H1 (cell line): Measurements from ENCODE around the gene ENOPH1. TPM values are rescaled to one million over a fixed set of nuclear protein-coding genes. Genes with fewer than 3 reads are reported as not detected.

Experiments used
- CTCF ChIA-PET: fragments of 300-600 bp; sonication (Branson Sonifier 250); formaldehyde crosslinking; loops from one replicate; lab custom pipeline; 2021; ENCODE audit not compliant: partially characterized antibody; lab: Charles Lee
- POLR2A ChIA-PET: fragments of 300-600 bp; sonication (Branson Sonifier 250); formaldehyde crosslinking; loops from one replicate; lab custom pipeline; 2021; ENCODE audit warnings: inconsistent platforms; ENCODE audit not compliant: partially characterized antibody; lab: Charles Lee
- DNase-seq, 2 experiments: peaks; one replicate each; pipeline versions ENCODE4 v3.0.0 to v3.0.0-alpha.2; 2010 to 2022; ENCODE audit warnings: low spot score in 2 of 2, low read depth in 1 of 2, mixed read lengths in 1 of 2
- FAIRE-seq: peaks from 2 replicates; lab custom pipeline; 2011; peaks lifted over from hg19 to GRCh38; lab: Jason Lieb, UNC
- H2AFZ ChIP-seq: 2 replicates; pipeline ENCODE4 v1.8.1; 2012; ENCODE audit warnings: low read length, inconsistent platforms
- H2AK5ac ChIP-seq: 2 replicates; pipeline ENCODE4 v1.6.1; 2013; ENCODE audit warnings: low read depth, low read length
- H2BK120ac ChIP-seq: replicated peaks from 2 replicates; pipeline ENCODE3; 2013; ENCODE audit warnings: low read depth, low read length, inconsistent platforms
- H2BK12ac ChIP-seq: 2 replicates; pipeline ENCODE4 v1.6.1; 2013; ENCODE audit warnings: low read depth, low read length
- H2BK15ac ChIP-seq: 2 replicates; pipeline ENCODE4 v1.6.1; 2013; ENCODE audit warnings: low read length
- H2BK20ac ChIP-seq: 2 replicates; pipeline ENCODE4 v1.6.1; 2013; ENCODE audit warnings: low read length
- H2BK5ac ChIP-seq: 2 replicates; pipeline ENCODE4 v1.6.1; 2013; ENCODE audit warnings: low read depth, low read length
- H3K14ac ChIP-seq: 2 replicates; pipeline ENCODE4 v1.6.1; 2013; ENCODE audit warnings: inconsistent platforms; ENCODE audit not compliant: insufficient read length
- H3K18ac ChIP-seq: 2 replicates; pipeline ENCODE4 v1.6.1; 2013; ENCODE audit warnings: low read length; ENCODE audit errors: extremely low read depth
- H3K23ac ChIP-seq: 2 replicates; pipeline ENCODE4 v1.6.1; 2013; ENCODE audit warnings: inconsistent platforms; ENCODE audit not compliant: insufficient read length
- H3K23me2 ChIP-seq: 2 replicates; pipeline ENCODE4 v1.6.1; 2013; ENCODE audit warnings: low read depth, low read length
- H3K27ac ChIP-seq: 2 replicates; pipeline ENCODE4 v1.6.1; 2011; ENCODE audit warnings: low read depth, low read length, inconsistent platforms
- H3K27me3 ChIP-seq, 4 experiments: replicated peaks in 1 of 4; 1 replicate in 1 of 4; 2 replicates in 3 of 4; pipeline versions ENCODE4 v1.6.1 to v1.8.1; 2011 to 2013; ENCODE audit warnings: low read length in 3 of 4, mild to moderate bottlenecking in 3 of 4, inconsistent platforms in 2 of 4, mixed read lengths in 2 of 4, moderate library complexity in 1 of 4; ENCODE audit not compliant: control insufficient read depth in 3 of 4, insufficient read depth in 3 of 4; ENCODE audit errors: extremely low read depth in 1 of 4
- H3K36me3 ChIP-seq, 4 experiments: 2 replicates each; pipeline versions ENCODE4 v1.6.1 to v1.8.1; 2011 to 2013; ENCODE audit warnings: mild to moderate bottlenecking in 4 of 4, low read length in 3 of 4, moderate library complexity in 2 of 4, control low read depth in 1 of 4, inconsistent platforms in 1 of 4; ENCODE audit not compliant: insufficient read depth in 4 of 4, control insufficient read depth in 2 of 4
- H3K4ac ChIP-seq: replicated peaks from 2 replicates; pipeline ENCODE3; 2013; ENCODE audit warnings: low read length, low read depth, mixed read lengths, inconsistent platforms; ENCODE audit not compliant: insufficient read length
- H3K4me1 ChIP-seq, 4 experiments: replicated peaks in 1 of 4; 1 replicate in 1 of 4; 2 replicates in 3 of 4; pipeline versions ENCODE4 v1.6.1 to v1.8.1; 2011 to 2013; ENCODE audit warnings: low read length in 3 of 4, inconsistent platforms in 2 of 4, mixed read lengths in 1 of 4; ENCODE audit not compliant: insufficient read depth in 4 of 4, control insufficient read depth in 3 of 4
- H3K4me2 ChIP-seq, 2 experiments: 2 replicates each; pipeline versions ENCODE4 v1.6.1 to v1.8.1; 2011 to 2013; ENCODE audit warnings: low read depth in 2 of 2, low read length in 2 of 2, control low read depth in 1 of 2, inconsistent platforms in 1 of 2, mild to moderate bottlenecking in 1 of 2; ENCODE audit not compliant: insufficient read depth in 1 of 2
- H3K4me3 ChIP-seq, 4 experiments: fragments of 200-600, 300-600 bp in 1 of 4; sonication (generic), shearing (Covaris generic), sonication (Bioruptor Twin) in 1 of 4; 2 replicates each; pipeline versions ENCODE4 v1.5.1 to v1.8.1; 2011 to 2016; ENCODE audit warnings: low read length in 4 of 4, low read depth in 3 of 4, control low read depth in 2 of 4, inconsistent platforms in 2 of 4, mild to moderate bottlenecking in 2 of 4, mixed read lengths in 1 of 4, moderate library complexity in 1 of 4; ENCODE audit not compliant: insufficient read depth in 2 of 4; ENCODE audit errors: extremely low read depth in 1 of 4
- H3K56ac ChIP-seq: replicated peaks from 2 replicates; pipeline ENCODE3; 2013; ENCODE audit warnings: low read depth, mild to moderate bottlenecking, mixed read lengths, low read length, inconsistent platforms; ENCODE audit not compliant: insufficient read length
- H3K79me1 ChIP-seq: 2 replicates; pipeline ENCODE4 v1.6.1; 2013; ENCODE audit warnings: low read depth, low read length, control low read depth
- H3K79me2 ChIP-seq, 2 experiments: 2 replicates each; pipeline versions ENCODE4 v1.6.1 to v1.8.1; 2012 to 2013; ENCODE audit warnings: low read length in 2 of 2, mild to moderate bottlenecking in 2 of 2, inconsistent platforms in 1 of 2; ENCODE audit not compliant: insufficient read depth in 2 of 2, control insufficient read depth in 1 of 2
- H3K9ac ChIP-seq, 4 experiments: replicated peaks in 1 of 4; 1 replicate in 1 of 4; 2 replicates in 3 of 4; pipeline versions ENCODE4 v1.6.1 to v1.8.1; 2011 to 2013; ENCODE audit warnings: low read depth in 3 of 4, low read length in 3 of 4, control low read depth in 2 of 4, mild to moderate bottlenecking in 2 of 4, moderate library complexity in 2 of 4, inconsistent platforms in 1 of 4; ENCODE audit errors: extremely low read depth in 1 of 4
- H3K9me3 ChIP-seq, 2 experiments: 2 replicates each; pipeline versions ENCODE4 v1.6.1 to v1.8.1; 2012 to 2013; ENCODE audit warnings: mild to moderate bottlenecking in 2 of 2, moderate library complexity in 2 of 2, control low read depth in 1 of 2, inconsistent platforms in 1 of 2, low read depth in 1 of 2, low read length in 1 of 2, mixed read lengths in 1 of 2; ENCODE audit not compliant: insufficient read depth in 2 of 2
- H4K20me1 ChIP-seq, 2 experiments: replicated peaks in 1 of 2; 2 replicates each; pipeline versions ENCODE3 to v1.8.1; 2011 to 2013; ENCODE audit warnings: inconsistent platforms in 2 of 2, low read length in 2 of 2, mild to moderate bottlenecking in 1 of 2; ENCODE audit not compliant: insufficient read depth in 2 of 2, control insufficient read depth in 1 of 2
- H4K5ac ChIP-seq: 2 replicates; pipeline ENCODE4 v1.6.1; 2013; ENCODE audit warnings: low read length, low read depth, mixed read lengths, inconsistent platforms; ENCODE audit not compliant: insufficient read length
- H4K8ac ChIP-seq: 2 replicates; pipeline ENCODE4 v1.8.0; 2013; ENCODE audit warnings: mild to moderate bottlenecking, moderate library complexity, low read length, inconsistent platforms; ENCODE audit not compliant: insufficient read depth; ENCODE audit errors: extremely low read depth
- H4K91ac ChIP-seq: replicated peaks from 2 replicates; pipeline ENCODE3; 2013; ENCODE audit warnings: low read length, mixed read lengths, inconsistent platforms; ENCODE audit not compliant: insufficient read length
- CREB1 ChIP-seq: IDR thresholded peaks from 2 replicates; pipeline ENCODE4 v1.6.1; 2012; ENCODE audit warnings: inconsistent platforms
- CTBP2 ChIP-seq: IDR thresholded peaks from 2 replicates; pipeline ENCODE4 v1.7.0; 2011; ENCODE audit warnings: borderline replicate concordance, mild to moderate bottlenecking, moderate library complexity, mixed read lengths, low read length; ENCODE audit not compliant: insufficient read depth, insufficient read length
- EGR1 ChIP-seq: IDR thresholded peaks from 2 replicates; pipeline ENCODE4 v1.6.1; 2011; ENCODE audit warnings: low read depth, low read length, borderline replicate concordance
- HDAC2 ChIP-seq, 2 experiments: fragments of 300-600 bp in 1 of 2; sonication (generic) in 1 of 2; IDR thresholded peaks; 2 replicates each; pipeline ENCODE4 v1.6.1; 2011 to 2012; ENCODE audit warnings: low read depth in 2 of 2, low read length in 2 of 2, mild to moderate bottlenecking in 2 of 2, moderate library complexity in 2 of 2, borderline replicate concordance in 1 of 2, inconsistent platforms in 1 of 2
- JUND ChIP-seq: IDR thresholded peaks from 2 replicates; pipeline ENCODE4 v1.6.1; 2011; ENCODE audit warnings: mild to moderate bottlenecking, improper control_type of control experiment, low read length
- PHF8 ChIP-seq: fragments of 200-600 bp; sonication (generic); conservative IDR thresholded peaks from 2 replicates; pipeline ENCODE4 v1.7.1; 2012; ENCODE audit warnings: low read depth, mild to moderate bottlenecking, inconsistent platforms, low read length, moderate library complexity
- POLR2AphosphoS5 ChIP-seq: IDR thresholded peaks from 2 replicates; pipeline ENCODE4 v1.6.1; 2011; ENCODE audit warnings: low read depth, low read length
- RBBP5 ChIP-seq: IDR thresholded peaks from 2 replicates; pipeline ENCODE4 v1.7.1; 2012; ENCODE audit warnings: low read depth, mild to moderate bottlenecking, inconsistent platforms, low read length, moderate library complexity, borderline replicate concordance
- SIX5 ChIP-seq: IDR thresholded peaks from 2 replicates; pipeline ENCODE4 v1.6.1; 2011; ENCODE audit warnings: mild to moderate bottlenecking, low read depth, low read length
- SP4 ChIP-seq: IDR thresholded peaks from 2 replicates; pipeline ENCODE4 v1.6.1; 2012; ENCODE audit warnings: low read length, inconsistent platforms
- USF2 ChIP-seq: IDR thresholded peaks from 2 replicates; pipeline ENCODE4 v1.6.1; 2011; ENCODE audit warnings: low read length, improper control_type of control experiment
- WGBS, 2 experiments: shearing (Covaris generic) in 1 of 2; methylation state at CpG; one replicate each; pipeline versions ENCODE4 v1.1.6 to v1.1.7; 2013 to 2015; ENCODE audit warnings: low lambda C conversion rate in 2 of 2, mixed read lengths in 2 of 2, inconsistent platforms in 1 of 2, low coverage in 1 of 2, missing lambda C conversion rate in 1 of 2; ENCODE audit not compliant: insufficient replicate concordance in 2 of 2, insufficient coverage in 1 of 2, insufficient read length in 1 of 2; ENCODE audit errors: extremely low coverage in 1 of 2, missing lambda C conversion rate in 1 of 2; 5-methylcytosine and 5-hydroxymethylcytosine counted together
- polyA plus RNA-seq, 7 experiments: library from polyadenylated mRNA; depleted of rRNA in 3 of 7; stranded (reverse) in 5 of 7; unstranded in 2 of 7; fragments of >200 nt in 5 of 7; fragments of 200-250 nt in 2 of 7; gene quantifications; 1 replicate in 5 of 7; 2 replicates in 1 of 7; 4 replicates in 1 of 7; pipeline versions ENCODE4 v1.2.1 to v1.2.3, GENCODE V29; 2011 to 2013; ENCODE audit warnings: missing spikeins in 2 of 7, mixed read lengths in 2 of 7
- total RNA-seq: library from RNA; stranded (reverse); fragmentation: NEBNext Ultra II Directional; extraction: Animal tissue kit (Norgen Biotek cat#: 25700); gene quantifications from 2 replicates; pipeline ENCODE4 v1.2.1, GENCODE V29; 2021

ENOPH1 gene
- total and polyA plus RNA-seq, 2 of the 8 experiments (the other 6 are each of a cell fraction or from before 2014, with no cell fraction given) = 25.1 to 89.3 TPM

- 88% methylated on average over 1 of the region's 1 CpG; no CpG with 5 or more reads in 1 of the 2 experiments for WGBS, 2 experiments
- Histone ChIP-seq H4K8ac (no peak overlapping the region), H3K56ac (no peak overlapping the region), H3K9ac (no peak overlapping the region), H2BK15ac (no peak overlapping the region), H2AFZ (no peak overlapping the region), H3K79me1 (no peaks in the 10 kb centered on the region), H2BK12ac (no peak overlapping the region), H3K4me3 (no peak overlapping the region), H3K23ac (no peak overlapping the region), H2BK120ac (no peak overlapping the region), H4K5ac (no peak overlapping the region), H3K79me2 (no peaks in the 10 kb centered on the region), H3K9me3 (no peaks in the 10 kb centered on the region), H3K23me2 (no peaks in the 10 kb centered on the region), H3K4me2 (no peak overlapping the region), H4K91ac (no peak overlapping the region), H4K20me1 (no peaks in the 10 kb centered on the region), H2BK5ac (no peak overlapping the region), H3K4me1 (no peaks in the 10 kb centered on the region), H3K4ac (no peak overlapping the region), H3K27me3 (no peaks in the 10 kb centered on the region), H2BK20ac (no peak overlapping the region), H2AK5ac (no peak overlapping the region), H3K27ac (no peak overlapping the region), H3K18ac (no peak overlapping the region), H3K14ac (no peak overlapping the region), H3K36me3 (no peaks in the 10 kb centered on the region)
- FAIRE-seq (no peak), DNase-seq (no peak)
- CTCF ChIA-PET = no interaction called here
- POLR2A ChIA-PET = interaction anchor here (1.2 to 2.1 kb wide), 4 partner anchors 21 to 31 kb away, joined by 3 to 8 read pairs (median 6); partner anchors contain the start of gene HNRNPD
- no peak for TF ChIP-seq SIX5
- no peak for TF ChIP-seq CREB1
- TF ChIP-seq PHF8 = no peak
- TF ChIP-seq JUND = no peak
- no peak for TF ChIP-seq CTBP2
- TF ChIP-seq RBBP5 = no peak
- TF ChIP-seq HDAC2 (IDR thresholded peaks at IDR 0.05; ENCODE audit: borderline replicate concordance in 1 of 2, low read depth in 2 of 2, low read length in 2 of 2) = no peak
- no peak for TF ChIP-seq SP4
- no peak for TF ChIP-seq POLR2AphosphoS5
- TF ChIP-seq EGR1 = no peak
- TF ChIP-seq USF2 = no peak
These were observed 26.7 kb upstream of the ENOPH1 start for GRCh38 chr4:82403725-82404124.
